ENCODE data around the gene SLC4A8.

- TF ChIP-seq CTCF (conservative IDR thresholded peaks at IDR 0.05; ENCODE audit: low read length) (no peak), EZH2phosphoT487 (IDR thresholded peaks at IDR 0.05; ENCODE audit: borderline replicate concordance, low read depth, low read length) (no peak)
These were observed 45.9 kb upstream of the SLC4A8 start for GRCh38 chr12:51378749-51379148.
